HepG2 (cell line): ENCODE results near the gene ZNF628. TPM values are rescaled to one million over a fixed set of nuclear protein-coding genes. Genes with fewer than 3 reads are reported as not detected.

Experiments used
- ARID4A ChIP-seq: sonication (generic); formaldehyde crosslinking; IDR thresholded peaks from 2 replicates; pipeline ENCODE4 v1.5.0; 2020; ENCODE audit warnings: mild to moderate bottlenecking, missing genetic modification reagents, borderline replicate concordance
- BRCA1 ChIP-seq: sonication (generic); formaldehyde crosslinking; IDR thresholded peaks from 2 replicates; pipeline ENCODE4 v1.4.0; 2020; ENCODE audit warnings: missing genetic modification reagents
- ERF ChIP-seq: IDR thresholded peaks from 2 replicates; pipeline ENCODE4 v1.6.1; 2018; ENCODE audit warnings: missing biosample characterization, missing genetic modification reagents
- FOXO1 ChIP-seq: sonication (generic); formaldehyde crosslinking; IDR thresholded peaks from 2 replicates; pipeline ENCODE4 v1.4.0; 2020; ENCODE audit warnings: missing genetic modification reagents
- GABPB1 ChIP-seq: IDR thresholded peaks from 2 replicates; pipeline ENCODE4 v1.6.1; 2016; ENCODE audit warnings: mild to moderate bottlenecking, missing genetic modification reagents, moderate library complexity, missing compliant biosample characterization
- HMGA1 ChIP-seq: sonication (generic); formaldehyde crosslinking; conservative IDR thresholded peaks from 2 replicates; pipeline ENCODE4 v1.4.0; 2020; ENCODE audit warnings: missing genetic modification reagents
- MYPOP ChIP-seq: sonication (generic); formaldehyde crosslinking; IDR thresholded peaks from 2 replicates; pipeline ENCODE4 v1.8.1; 2023; ENCODE audit warnings: mild to moderate bottlenecking, moderate library complexity, missing genetic modification reagents
- RORA ChIP-seq: sonication (generic); formaldehyde crosslinking; IDR thresholded peaks from 2 replicates; pipeline ENCODE4 v1.5.0; 2020; ENCODE audit warnings: mild to moderate bottlenecking, missing genetic modification reagents, moderate library complexity
- SCMH1 ChIP-seq: sonication (generic); formaldehyde crosslinking; IDR thresholded peaks from 2 replicates; pipeline ENCODE4 v1.9.0; 2021; ENCODE audit warnings: missing genetic modification reagents, mild to moderate bottlenecking, borderline replicate concordance
- ZMAT5 ChIP-seq: sonication (generic); formaldehyde crosslinking; IDR thresholded peaks from 2 replicates; pipeline ENCODE4 v1.5.0; 2020; ENCODE audit warnings: mild to moderate bottlenecking, low read depth, missing genetic modification reagents, borderline replicate concordance
- ZNF224 ChIP-seq: sonication (generic); formaldehyde crosslinking; IDR thresholded peaks from 2 replicates; pipeline ENCODE4 v1.5.0; 2020; ENCODE audit warnings: mild to moderate bottlenecking, missing genetic modification reagents
- ZNF326 ChIP-seq: sonication (generic); formaldehyde crosslinking; IDR thresholded peaks from 2 replicates; pipeline ENCODE4 v1.4.0; 2020; ENCODE audit warnings: missing genetic modification reagents, borderline replicate concordance
- ZNF432 ChIP-seq: sonication (generic); formaldehyde crosslinking; IDR thresholded peaks from 2 replicates; pipeline ENCODE4 v1.5.0; 2020; ENCODE audit warnings: missing genetic modification reagents, mild to moderate bottlenecking, borderline replicate concordance
- ZNF510 ChIP-seq: sonication (generic); formaldehyde crosslinking; IDR thresholded peaks from 2 replicates; pipeline ENCODE4 v1.4.0; 2020; ENCODE audit warnings: low read depth, mild to moderate bottlenecking, missing genetic modification reagents
- ZNF878 ChIP-seq: sonication (generic); formaldehyde crosslinking; IDR thresholded peaks from 2 replicates; pipeline ENCODE4 v1.8.1; 2023; ENCODE audit warnings: mild to moderate bottlenecking, missing genetic modification reagents, moderate library complexity
- polyA plus RNA-seq, 8 experiments: library from polyadenylated mRNA; depleted of rRNA in 3 of 8; stranded (reverse) in 7 of 8; unstranded in 1 of 8; fragments of >200 nt; fragmentation: Illumina TruSeq in 4 of 8; extraction: Trizol in 4 of 8; gene quantifications; 2 replicates each; pipeline versions ENCODE4 v1.2.1 to v1.2.3, GENCODE V29; 2011 to 2016; ENCODE audit warnings: low read depth in 4 of 8, missing spikeins in 1 of 8, mixed read lengths in 1 of 8; ENCODE audit not compliant: insufficient read depth in 1 of 8
- total RNA-seq, 5 experiments: library from RNA; depleted of rRNA; stranded (reverse); fragments of >200 nt; fragmentation: Illumina TruSeq; extraction: Trizol; gene quantifications; 2 replicates each; pipeline ENCODE4 v1.2.3, GENCODE V29; 2016; ENCODE audit warnings: low read depth in 1 of 5
- TF ChIP-seq, protein P1 (sequence below): sonication (generic); formaldehyde crosslinking; IDR thresholded peaks from 2 replicates; pipeline ENCODE4 v1.4.0; 2020; ENCODE audit warnings: mild to moderate bottlenecking, missing genetic modification reagents
- TF ChIP-seq, protein P2 (sequence below): sonication (generic); formaldehyde crosslinking; IDR thresholded peaks from 2 replicates; pipeline ENCODE4 v1.4.0; 2020; ENCODE audit warnings: missing genetic modification reagents

ZNF628 gene
- total and polyA plus RNA-seq, 2 of the 13 experiments (the other 11 are each of a cell fraction or from before 2014, with no cell fraction given) = 0.54 to 1.2 TPM

GRCh38 chr19:55467236-55468053 lies 9.0 kb upstream of the ZNF628 start (continued):
- TF ChIP-seq, protein P1, sequence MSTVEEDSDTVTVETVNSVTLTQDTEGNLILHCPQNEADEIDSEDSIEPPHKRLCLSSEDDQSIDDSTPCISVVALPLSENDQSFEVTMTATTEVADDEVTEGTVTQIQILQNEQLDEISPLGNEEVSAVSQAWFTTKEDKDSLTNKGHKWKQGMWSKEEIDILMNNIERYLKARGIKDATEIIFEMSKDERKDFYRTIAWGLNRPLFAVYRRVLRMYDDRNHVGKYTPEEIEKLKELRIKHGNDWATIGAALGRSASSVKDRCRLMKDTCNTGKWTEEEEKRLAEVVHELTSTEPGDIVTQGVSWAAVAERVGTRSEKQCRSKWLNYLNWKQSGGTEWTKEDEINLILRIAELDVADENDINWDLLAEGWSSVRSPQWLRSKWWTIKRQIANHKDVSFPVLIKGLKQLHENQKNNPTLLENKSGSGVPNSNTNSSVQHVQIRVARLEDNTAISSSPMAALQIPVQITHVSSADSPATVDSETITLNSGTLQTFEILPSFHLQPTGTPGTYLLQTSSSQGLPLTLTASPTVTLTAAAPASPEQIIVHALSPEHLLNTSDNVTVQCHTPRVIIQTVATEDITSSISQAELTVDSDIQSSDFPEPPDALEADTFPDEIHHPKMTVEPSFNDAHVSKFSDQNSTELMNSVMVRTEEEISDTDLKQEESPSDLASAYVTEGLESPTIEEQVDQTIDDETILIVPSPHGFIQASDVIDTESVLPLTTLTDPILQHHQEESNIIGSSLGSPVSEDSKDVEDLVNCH (CRISPR knock-in tag) = no peak
- TF ChIP-seq FOXO1 (CRISPR knock-in tag) = no peak; the same call in 1 of the 2 replicates
- TF ChIP-seq SCMH1 (CRISPR knock-in tag) = no peak
- TF ChIP-seq, protein P2, sequence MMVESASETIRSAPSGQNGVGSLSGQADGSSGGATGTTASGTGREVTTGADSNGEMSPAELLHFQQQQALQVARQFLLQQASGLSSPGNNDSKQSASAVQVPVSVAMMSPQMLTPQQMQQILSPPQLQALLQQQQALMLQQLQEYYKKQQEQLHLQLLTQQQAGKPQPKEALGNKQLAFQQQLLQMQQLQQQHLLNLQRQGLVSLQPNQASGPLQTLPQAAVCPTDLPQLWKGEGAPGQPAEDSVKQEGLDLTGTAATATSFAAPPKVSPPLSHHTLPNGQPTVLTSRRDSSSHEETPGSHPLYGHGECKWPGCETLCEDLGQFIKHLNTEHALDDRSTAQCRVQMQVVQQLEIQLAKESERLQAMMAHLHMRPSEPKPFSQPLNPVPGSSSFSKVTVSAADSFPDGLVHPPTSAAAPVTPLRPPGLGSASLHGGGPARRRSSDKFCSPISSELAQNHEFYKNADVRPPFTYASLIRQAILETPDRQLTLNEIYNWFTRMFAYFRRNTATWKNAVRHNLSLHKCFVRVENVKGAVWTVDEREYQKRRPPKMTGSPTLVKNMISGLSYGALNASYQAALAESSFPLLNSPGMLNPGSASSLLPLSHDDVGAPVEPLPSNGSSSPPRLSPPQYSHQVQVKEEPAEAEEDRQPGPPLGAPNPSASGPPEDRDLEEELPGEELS (CRISPR knock-in tag) = no peak
- TF ChIP-seq ZNF432 (CRISPR knock-in tag) = no peak
- TF ChIP-seq ZNF326 (CRISPR knock-in tag) = no peak
- no peak for TF ChIP-seq ZNF224 (CRISPR knock-in tag)
- no peak; the same call in 1 of the 2 replicates for TF ChIP-seq ARID4A (CRISPR knock-in tag)
- no peak for TF ChIP-seq ERF (CRISPR knock-in tag)
- no peak for TF ChIP-seq ZNF878 (CRISPR knock-in tag)
- TF ChIP-seq BRCA1 (CRISPR knock-in tag) = no peak
- TF ChIP-seq ZMAT5 (CRISPR knock-in tag) = no peak
- peak; percentile 74; the same call in 1 of the 2 replicates for TF ChIP-seq GABPB1
- TF ChIP-seq MYPOP (CRISPR knock-in tag) = no peak
- no peak for TF ChIP-seq ZNF510 (CRISPR knock-in tag)
- no peak for TF ChIP-seq HMGA1 (CRISPR knock-in tag)
- no peak for TF ChIP-seq RORA (CRISPR knock-in tag)
